ENCODE data around the gene C16orf82. TPM values are rescaled to one million over a fixed set of nuclear protein-coding genes. Genes with fewer than 3 reads are reported as not detected.

The C16orf82 gene
- polyA plus RNA-seq, 1 donor: not detected

Other genes with a start within 250 kb of the C16orf82 start
- gene KDM8, start 136.6 kb downstream of the C16orf82 start, polyA plus RNA-seq (ENCODE audit: insufficient read length): 4.7 TPM
- gene NSMCE1, start 201.8 kb downstream of the C16orf82 start, polyA plus RNA-seq (ENCODE audit: insufficient read length): 46.8 TPM
- gene IL4R, start 247.0 kb downstream of the C16orf82 start, polyA plus RNA-seq (ENCODE audit: insufficient read length): 12.1 TPM

All from hindlimb muscle (tissue), 1 donor.